K562 (cell line): Measurements from ENCODE around the gene HSPB6. TPM values are rescaled to one million over a fixed set of nuclear protein-coding genes. Genes with fewer than 3 reads are reported as not detected.

Source experiments
- ATAC-seq: fragments of 200-7000 bp; cut with Tn5 transposase; 3 replicates; pipeline ENCODE4 v1.9.1; 2020; ENCODE audit warnings: moderate library complexity
- BruUV-seq: library from RNA; stranded (reverse); fragments of 400-500 nt; replicated peaks from 2 replicates; lab custom pipeline; 2021; lab: Mats Ljungman, UMichigan
- CTCF ChIA-PET: fragments of 300-600 bp; formaldehyde crosslinking; extraction: SDS; loops from one replicate; lab custom pipeline; 2021; ENCODE audit warnings: low intra/inter-chr PET ratio; lab: Yijun Ruan, JAX
- POLR2A ChIA-PET: fragments of 300-600, 350-650 bp; sonication (Branson Sonifier 250); formaldehyde crosslinking; extraction: SDS; loops from one replicate; lab custom pipeline; 2021; ENCODE audit warnings: antibody characterized with exemption, inconsistent platforms; lab: Yijun Ruan, JAX
- DNase-seq, 4 experiments: peaks; one replicate each; pipeline versions ENCODE4 v3.0.0 to v3.0.0-alpha.2; 2011 to 2018; ENCODE audit warnings: low spot score in 3 of 4, mixed read lengths in 3 of 4; ENCODE audit errors: extremely low read depth in 1 of 4
- FAIRE-seq: peaks from 2 replicates; lab custom pipeline; 2011; peaks lifted over from hg19 to GRCh38; lab: Jason Lieb, UNC
- H2AFZ ChIP-seq: 2 replicates; pipeline ENCODE4 v1.6.0; 2011; ENCODE audit warnings: low read depth, low read length, control low read depth, inconsistent platforms
- H3K27ac ChIP-seq: fragments of 200-600 bp; 3 replicates; pipeline ENCODE4 v1.8.0; 2011; ENCODE audit warnings: low read depth, mild to moderate bottlenecking, control low read depth, inconsistent platforms, low read length, moderate library complexity, mixed read lengths; ENCODE audit errors: extremely low read depth
- H3K27me3 ChIP-seq, 2 experiments: fragments of 300-600 bp in 1 of 2; 2 replicates in 1 of 2; 3 replicates in 1 of 2; pipeline versions ENCODE4 v1.6.0 to v1.8.0; 2011; ENCODE audit warnings: inconsistent platforms in 2 of 2, low read length in 2 of 2, mild to moderate bottlenecking in 1 of 2, mixed read lengths in 1 of 2, moderate library complexity in 1 of 2; ENCODE audit not compliant: control insufficient read depth in 2 of 2, insufficient read depth in 2 of 2
- H3K36me3 ChIP-seq: fragments of 300-600 bp; 3 replicates; pipeline ENCODE4 v1.8.0; 2011; ENCODE audit warnings: mild to moderate bottlenecking, low read length, inconsistent platforms; ENCODE audit not compliant: control insufficient read depth, insufficient read depth
- H3K4me1 ChIP-seq, 2 experiments: fragments of 200-600 bp in 1 of 2; replicated peaks in 1 of 2; 2 replicates in 1 of 2; 3 replicates in 1 of 2; pipeline versions ENCODE4 v1.5.1 to v1.8.0; 2011; ENCODE audit warnings: inconsistent platforms in 2 of 2, low read length in 2 of 2, mild to moderate bottlenecking in 1 of 2, mixed read lengths in 1 of 2, moderate library complexity in 1 of 2; ENCODE audit not compliant: control insufficient read depth in 2 of 2, insufficient read depth in 2 of 2
- H3K4me2 ChIP-seq: 2 replicates; pipeline ENCODE4 v1.6.1; 2011; ENCODE audit warnings: low read length, control low read depth, inconsistent platforms, mixed read lengths; ENCODE audit not compliant: insufficient read depth
- H3K4me3 ChIP-seq: fragments of 200-600 bp; sonication (generic), shearing (Covaris generic); 2 replicates; pipeline ENCODE4 v1.5.1; 2016; ENCODE audit warnings: control low read depth, inconsistent platforms
- H3K79me2 ChIP-seq: fragments of 200-600 bp; 3 replicates; pipeline ENCODE4 v1.8.0; 2011; ENCODE audit warnings: low read length, inconsistent platforms; ENCODE audit not compliant: control insufficient read depth, insufficient read depth
- H3K9ac ChIP-seq, 2 experiments: 2 replicates each; pipeline versions ENCODE4 v1.6.0 to v1.6.1; 2011; ENCODE audit warnings: low read depth in 2 of 2, low read length in 2 of 2, control low read depth in 1 of 2, inconsistent platforms in 1 of 2, mild to moderate bottlenecking in 1 of 2, mixed read lengths in 1 of 2; ENCODE audit not compliant: insufficient read depth in 1 of 2
- H3K9me1 ChIP-seq: one replicate; pipeline ENCODE4 v1.6.0; 2011; ENCODE audit warnings: inconsistent platforms, mild to moderate bottlenecking, low read length, moderate library complexity; ENCODE audit not compliant: control insufficient read depth, insufficient read depth
- H3K9me3 ChIP-seq: replicated peaks from 2 replicates; pipeline ENCODE4 v1.5.1; 2011; ENCODE audit warnings: low read depth, low read length, inconsistent platforms; ENCODE audit not compliant: control insufficient read depth, insufficient read depth
- H4K20me1 ChIP-seq: replicated peaks from 2 replicates; pipeline ENCODE4 v1.6.1; 2011; ENCODE audit warnings: low read length, inconsistent platforms, mixed read lengths; ENCODE audit not compliant: control insufficient read depth, insufficient read depth
- BACH1 ChIP-seq: fragments of 200-800 bp; sonication (Bioruptor generic); IDR thresholded peaks from 2 replicates; pipeline ENCODE4 v1.6.1; 2016; ENCODE audit warnings: missing genetic modification characterization, missing compliant biosample characterization
- CC2D1A ChIP-seq: fragments of 450-650 bp; IDR thresholded peaks from 2 replicates; pipeline ENCODE4 v1.6.1; 2017; ENCODE audit warnings: mild to moderate bottlenecking
- E2F6 ChIP-seq, 2 experiments: IDR thresholded peaks; 2 replicates each; pipeline ENCODE4 v1.6.1; 2011; ENCODE audit warnings: borderline replicate concordance in 1 of 2, control low read depth in 1 of 2, low read depth in 1 of 2, low read length in 1 of 2, mild to moderate bottlenecking in 1 of 2, mixed read lengths in 1 of 2, moderate library complexity in 1 of 2; ENCODE audit not compliant: insufficient read depth in 1 of 2, insufficient read length in 1 of 2, poor library complexity in 1 of 2, severe bottlenecking in 1 of 2; ENCODE audit errors: extremely low read depth in 1 of 2
- HNRNPL ChIP-seq: fragments of 200-400 bp; formaldehyde crosslinking; IDR thresholded peaks from 2 replicates; pipeline ENCODE4 v1.6.1; 2017; ENCODE audit warnings: low read depth, mild to moderate bottlenecking, low read length
- NEUROD1 ChIP-seq: fragments of 150-350 bp; IDR thresholded peaks from 2 replicates; pipeline ENCODE4 v1.6.1; 2014; ENCODE audit warnings: borderline replicate concordance, low read length, low read depth; ENCODE audit not compliant: partially characterized antibody
- NR2F6 ChIP-seq: fragments of 450-650 bp; formaldehyde crosslinking; IDR thresholded peaks from 2 replicates; pipeline ENCODE4 v1.4.0; 2020; ENCODE audit warnings: mild to moderate bottlenecking
- RAD21 ChIP-seq, 2 experiments: fragments of 250-450 bp in 1 of 2; fragments of 450-650 bp in 1 of 2; sonication (Bioruptor Pico) in 1 of 2; formaldehyde crosslinking in 1 of 2; IDR thresholded peaks in 1 of 2; conservative IDR thresholded peaks in 1 of 2; 2 replicates each; pipeline versions ENCODE4 v1.4.0 to v1.8.0; 2020 to 2022; ENCODE audit warnings: mild to moderate bottlenecking in 2 of 2, moderate library complexity in 1 of 2
- SMAD4 ChIP-seq: fragments of 250-450 bp; sonication (Bioruptor Pico); conservative IDR thresholded peaks from 2 replicates; pipeline ENCODE4 v1.8.0; 2021; ENCODE audit warnings: inconsistent platforms, mild to moderate bottlenecking, moderate library complexity
- THAP12 ChIP-seq: fragments of 250-450 bp; sonication (Bioruptor Pico); IDR thresholded peaks from 2 replicates; pipeline ENCODE4 v1.9.0; 2021; ENCODE audit warnings: mild to moderate bottlenecking, inconsistent platforms
- ZFP36 ChIP-seq: fragments of 150-350 bp; IDR thresholded peaks from 2 replicates; pipeline ENCODE4 v1.6.1; 2018; ENCODE audit warnings: low read length, low read depth; ENCODE audit not compliant: partially characterized antibody
- ZKSCAN1 ChIP-seq: fragments of 150-350 bp; IDR thresholded peaks from 2 replicates; pipeline ENCODE4 v1.6.1; 2016; ENCODE audit warnings: low read depth, low read length
- ZNF717 ChIP-seq: fragments of 250-450 bp; sonication (Bioruptor Pico); IDR thresholded peaks from 2 replicates; pipeline ENCODE4 v1.5.0; 2021
- WGBS: fragments of 100-300 bp; shearing (Covaris generic); methylation state at CpG from one replicate; pipeline ENCODE4 v1.1.6; 2016; ENCODE audit warnings: low coverage, mixed read lengths; ENCODE audit not compliant: insufficient coverage; ENCODE audit errors: missing lambda C conversion rate; 5-methylcytosine and 5-hydroxymethylcytosine counted together
- in situ Hi-C: fragments of 300-500 bp; cut with MboI; formaldehyde crosslinking; loops from 4 replicates; pipeline ENCODE4 v1.15.0; 2018; ENCODE audit warnings: inconsistent platforms, mixed read lengths
- intact Hi-C: fragments of 100-400 bp; cut with micrococcal nuclease; formaldehyde crosslinking; loops from 2 replicates; pipeline ENCODE4 v1.14.2; 2022
- polyA plus RNA-seq, 8 experiments: library from polyadenylated mRNA; depleted of rRNA in 4 of 8; stranded (reverse) in 5 of 8; unstranded in 3 of 8; fragments of >200 nt; fragmentation: Nextera tagmentation in 2 of 8; fragmentation: Illumina TruSeq in 1 of 8; extraction: Ambion mirVana in 2 of 8; extraction: Trizol in 1 of 8; gene quantifications; 2 replicates each; pipeline versions ENCODE4 v1.2.1 to v1.2.3, GENCODE V29; 2011 to 2014; ENCODE audit warnings: inconsistent platforms in 1 of 8, missing spikeins in 1 of 8
- total RNA-seq, 7 experiments: library from RNA; depleted of rRNA in 6 of 7; stranded (reverse); fragments of >200 nt in 6 of 7; fragmentation: Illumina TruSeq in 2 of 7; extraction: Trizol in 2 of 7; gene quantifications; 2 replicates each; pipeline versions ENCODE4 v1.2.1 to v1.2.3, GENCODE V29; 2011 to 2021; ENCODE audit warnings: low replicate concordance in 1 of 7

The HSPB6 gene
- total and polyA plus RNA-seq, 9 of the 15 experiments (the other 6 are each of a cell fraction or from before 2014, with no cell fraction given): 0.55 TPM; not detected in 8

GRCh38 chr19:35782589-35782988 is 25.8 kb upstream of the HSPB6 start:
- CTCF ChIA-PET: no interaction called here
- H3K36me3 ChIP-seq: peaks cover 24% of the 10 kb centered on the region; the same call in 2 of the 3 replicates
- no peak for TF ChIP-seq ZNF717 (CRISPR knock-in tag)
- TF ChIP-seq ZKSCAN1: no peak
- TF ChIP-seq RAD21 (CRISPR knock-in tag; conservative IDR thresholded peaks at IDR 0.05 in 1 of 2, IDR thresholded peaks at IDR 0.05 in 1 of 2): no peak
- no peak for TF ChIP-seq BACH1 (tag)
- TF ChIP-seq CC2D1A: no peak
- TF ChIP-seq HNRNPL: no peak
- no peak for TF ChIP-seq NEUROD1
- TF ChIP-seq SMAD4: no peak
- no peak for TF ChIP-seq ZFP36
- TF ChIP-seq E2F6 (IDR thresholded peaks at IDR 0.05; ENCODE audit: borderline replicate concordance in 1 of 2, extremely low read depth in 1 of 2, insufficient read depth in 1 of 2, insufficient read length in 1 of 2, low read depth in 1 of 2, low read length in 1 of 2, poor library complexity in 1 of 2, severe bottlenecking in 1 of 2): no peak
- no peak for TF ChIP-seq NR2F6
- TF ChIP-seq THAP12 (CRISPR knock-in tag): no peak
- TF ChIP-seq, all 486 proteins: peak for 0
- Histone ChIP-seq H3K9me3 (no peaks in the 10 kb centered on the region), H2AFZ (no peak overlapping the region), H3K9ac (no peak overlapping the region), H4K20me1 (no peaks in the 10 kb centered on the region), H3K4me3 (no peak overlapping the region), H3K27ac (no peak overlapping the region), H3K9me1 (no peaks in the 10 kb centered on the region), H3K4me1 (peaks cover 0 to 35% of the 10 kb centered on the region in 2 experiments; a peak in 1 of 5 replicates), H3K79me2 (no peaks in the 10 kb centered on the region), H3K27me3 (no peaks in the 10 kb centered on the region), H3K4me2 (no peak overlapping the region)
- intact Hi-C loops: no loop called here
- no peak for ATAC-seq
- 78% methylated on average over 9 of the region's 12 CpGs for WGBS
- in situ Hi-C loops: no loop called here
- no peak for DNase-seq
- BruUV-seq: no TSS peak
- POLR2A ChIA-PET: no interaction called here
- FAIRE-seq: no peak
